HL-60 (cell line): Measurements from ENCODE around the gene EHD1.
A peak's percentile ranks its signal among the peaks of the same experiment; 100 is the strongest.

Experiments
- DNase-seq, 2 experiments: peaks; one replicate each; pipeline ENCODE4 v3.0.0-alpha.2; 2010 to 2020; ENCODE audit warnings: low read depth in 1 of 2, low spot score in 1 of 2
- H3K27ac ChIP-seq: fragments of 250-450 bp; sonication (Bioruptor Pico); replicated peaks from 2 replicates; pipeline ENCODE4 v1.5.1; 2020; ENCODE audit warnings: mild to moderate bottlenecking, moderate library complexity
- H3K27me3 ChIP-seq: fragments of 250-450 bp; sonication (Bioruptor Pico); 2 replicates; pipeline ENCODE4 v1.5.1; 2021; ENCODE audit warnings: mild to moderate bottlenecking, moderate library complexity; ENCODE audit not compliant: insufficient read depth, poor library complexity, severe bottlenecking
- H3K4me3 ChIP-seq: replicated peaks from 2 replicates; pipeline ENCODE4 v1.5.1; 2011; ENCODE audit warnings: mild to moderate bottlenecking, control low read depth, low read length; ENCODE audit not compliant: insufficient read depth
- CTCF ChIP-seq: IDR thresholded peaks from one replicate; pipeline ENCODE4 v1.5.1; 2011; ENCODE audit warnings: low read length, control low read depth, inconsistent platforms; ENCODE audit not compliant: insufficient read depth
- GABPA ChIP-seq: IDR thresholded peaks from 2 replicates; pipeline ENCODE4 v1.6.1; 2012; ENCODE audit warnings: low read depth
- POLR2AphosphoS5 ChIP-seq: IDR thresholded peaks from 2 replicates; pipeline ENCODE4 v1.6.1; 2012; ENCODE audit warnings: low read depth
- REST ChIP-seq: IDR thresholded peaks from 2 replicates; pipeline ENCODE4 v1.6.1; 2012; ENCODE audit warnings: low read depth; ENCODE audit not compliant: insufficient replicate concordance
- SPI1 ChIP-seq: IDR thresholded peaks from 2 replicates; pipeline ENCODE4 v1.6.1; 2012; ENCODE audit warnings: low read depth, mild to moderate bottlenecking, borderline replicate concordance

EHD1 gene

GRCh38 chr11:64814712-64815187, 63.7 kb downstream of the EHD1 start:
- DNase-seq: no peak
- Histone ChIP-seq H3K27me3 (no peaks in the 10 kb centered on the region), H3K4me3 (no peak overlapping the region)

GRCh38 chr11:64813826-64814225, 64.6 kb downstream of the EHD1 start:
- no peaks in the 10 kb centered on the region for H3K27me3 ChIP-seq
- TF ChIP-seq CTCF (no peak), REST (no peak), SPI1 (no peak), GABPA (no peak)
- H3K27ac ChIP-seq: no peak overlapping the region
- DNase-seq: no peak
- H3K4me3 ChIP-seq: no peak overlapping the region

More at GRCh38 chr11:64814712-64815187, 63.7 kb downstream of the EHD1 start:
- TF ChIP-seq POLR2AphosphoS5: no peak
- no peak for TF ChIP-seq REST
- no peak for TF ChIP-seq CTCF
- no peak for TF ChIP-seq SPI1
- no peak for TF ChIP-seq GABPA
- H3K27ac ChIP-seq: no peak overlapping the region

GRCh38 chr11:64810891-64811272, 67.5 kb downstream of the EHD1 start:
- TF ChIP-seq REST: no peak
- no peak for TF ChIP-seq POLR2AphosphoS5
- TF ChIP-seq CTCF: no peak
- no peak for TF ChIP-seq SPI1
- no peak; the same call in 1 of the 2 replicates for TF ChIP-seq GABPA
- peak overlapping the region; percentile 99 for H3K4me3 ChIP-seq
- peak overlapping the region; percentile 45 for H3K27ac ChIP-seq
- DNase-seq: peak in 1 of 2 experiments; percentile 38
- no peaks in the 10 kb centered on the region for H3K27me3 ChIP-seq
